VCaP (cell line): ENCODE measurements around the gene RET.

Source experiments
- H3K27ac ChIP-seq: fragments of 450-650 bp; 2 replicates; pipeline ENCODE4 v1.5.1; 2017
- CTCF ChIP-seq: fragments of 450-650 bp; conservative IDR thresholded peaks from 2 replicates; pipeline ENCODE4 v1.5.1; 2017; ENCODE audit warnings: mild to moderate bottlenecking, moderate library complexity

RET gene

GRCh38 chr10:43037440-43037839 is 39.4 kb upstream of the RET start:
- TF ChIP-seq CTCF = no peak
- no peak overlapping the region for H3K27ac ChIP-seq

- no peak overlapping the region for H3K27ac ChIP-seq
- TF ChIP-seq CTCF = no peak
These were observed 38.7 kb upstream of the RET start for GRCh38 chr10:43037942-43038782.

- H3K27ac ChIP-seq = no peak overlapping the region
- TF ChIP-seq CTCF = no peak
These were observed 37.9 kb upstream of the RET start for GRCh38 chr10:43038783-43039623.

- no peak for TF ChIP-seq CTCF
These were observed 37.0 kb upstream of the RET start for GRCh38 chr10:43039624-43040481.

GRCh38 chr10:43040482-43041256 is 36.2 kb upstream of the RET start:
- TF ChIP-seq CTCF = no peak
- H3K27ac ChIP-seq = no peak overlapping the region

More at GRCh38 chr10:43039624-43040481, 37.0 kb upstream of the RET start:
- no peak overlapping the region for H3K27ac ChIP-seq

- no peak overlapping the region for H3K27ac ChIP-seq
- TF ChIP-seq CTCF = no peak
These were observed 35.2 kb upstream of the RET start for GRCh38 chr10:43041422-43042342.
